Heart left ventricle (tissue), 13 donors: ENCODE measurements around the gene SH3RF2.

Experiments used
- CTCF ChIP-seq, 12 donors: fragments of 200-600 bp; sonication (generic) in 4 of 12; IDR thresholded peaks; one replicate each; pipeline versions ENCODE4 v1.5.0 to v1.8.0; 2018 to 2022; ENCODE audit warnings: antibody characterized with exemption in 12 of 12, mild to moderate bottlenecking in 5 of 12
- POLR2A ChIP-seq, 2 donors: fragments of 450-650 bp; IDR thresholded peaks; one replicate each; pipeline ENCODE4 v1.6.1; 2017; ENCODE audit warnings: antibody characterized with exemption in 2 of 2, mild to moderate bottlenecking in 2 of 2, moderate library complexity in 2 of 2
- donor health status: ischemic (EF 13 %, LVEDD 7.1; RV severe dilation, severe dysfunction).
- donor health status: DM: no; HTN: yes; CAD: no.
- donor health status: DM: no; HTN: no; CAD: no.
- donor health status: ischemic (EF 25% LVEDD 6.9; RV normal size, moderate dysfunction).
- donor health status: ischemic (EF 25% LVEDD 5.7; RV mildly dilated, moderate dysfunction).
- donor health status: ischemic (EF 35%, LVEDD 5.7; RV mildly dilated, moderate dysfunction).
- donor health status: nonischemic (EF 11% LVEDD 7.7; RV severe dilation, severe dysfunction).
- donor health status: DM: yes; HTN: yes; CAD: no.
- donor health status: PGD.
- donor health status: ischemic (EF 29% LVEDD 5.4; RV normal size, mild dysfunction).
- donor health status: nonischemic (EF 23%, LVEDD 6.1; RV moderate dilation, normal function).

GRCh38 chr5:145990170-145990569 lies 53.8 kb downstream of the SH3RF2 start:
- TF ChIP-seq POLR2A (IDR thresholded peaks at IDR 0.05): no peak
- no peak for TF ChIP-seq CTCF (IDR thresholded peaks at IDR 0.05)
